T-helper 1 cell treated with Interleukin-12 subunit alpha and Interleukin-12 subunit beta and Interleukin-4 antibody, amounts not matched to agents 30 ng/mL and 1 ng/mL, for 36 hours (primary cell): ENCODE results near the gene PGK2. TPM values are rescaled to one million over a fixed set of nuclear protein-coding genes. Genes with fewer than 3 reads are reported as not detected.

Source experiments
- intact Hi-C: fragments of 100-400 bp; cut with micrococcal nuclease; formaldehyde crosslinking; loops from one replicate; pipeline ENCODE4 v1.15.1; 2024
- total RNA-seq: library from RNA; stranded (reverse); gene quantifications from 2 replicates; pipeline ENCODE4 v1.2.3, GENCODE V29; 2022

PGK2 gene
- total RNA-seq, 1 donor from 2014 or later, result not detected

DNA sequence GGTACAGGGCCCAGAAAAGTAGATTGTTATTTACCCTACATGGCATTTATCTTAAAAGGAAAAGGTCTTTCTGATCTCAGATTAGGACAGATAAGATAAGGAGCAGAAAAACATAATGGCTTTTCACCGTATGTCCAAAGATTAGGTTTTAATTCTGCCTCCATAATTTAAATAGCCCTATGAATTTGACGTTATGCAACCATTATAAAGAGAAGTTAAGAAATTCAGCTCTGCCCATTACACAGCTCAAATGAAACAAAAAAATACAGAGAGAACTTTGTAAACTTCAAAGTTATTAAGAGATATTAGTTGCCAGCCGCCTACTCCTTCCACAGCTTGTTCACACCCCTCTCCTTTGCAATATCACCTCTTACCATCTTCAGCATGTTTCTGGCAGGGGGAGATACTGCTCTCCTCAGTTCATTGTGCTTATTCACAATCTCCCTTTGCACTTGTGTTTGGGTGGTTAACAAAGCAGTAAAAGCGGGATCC, 51.0 kb downstream of the PGK2 start:
- intact Hi-C loops, result no loop called here

Other genes with a start within 250 kb of the PGK2 start
- not detected in 2 replicates for gene C6orf141, start 236.6 kb downstream of the PGK2 start, total RNA-seq
- gene RHAG, start 150.4 kb downstream of the PGK2 start, total RNA-seq, result not detected in 2 replicates
- gene CRISP2, start 73.7 kb downstream of the PGK2 start, total RNA-seq, result not detected in 2 replicates
- not detected in 2 replicates for gene CRISP3, start 42.9 kb downstream of the PGK2 start, total RNA-seq
- gene CRISP1, start 79.2 kb upstream of the PGK2 start, total RNA-seq, result not detected in 2 replicates
- gene DEFB114, start 176.9 kb upstream of the PGK2 start, total RNA-seq, result not detected in 2 replicates
- not detected in 2 replicates for gene DEFB113, start 182.3 kb upstream of the PGK2 start, total RNA-seq
- not detected in 2 replicates for gene DEFB110, start 234.7 kb upstream of the PGK2 start, total RNA-seq